HG02763 (cell line): ENCODE data around the gene SND1.

Experiments
- ATAC-seq: cut with Tn5 transposase; IDR thresholded peaks from one replicate; pipeline ENCODE4 v1.9.1; 2021; ENCODE audit warnings: mild to moderate bottlenecking, moderate library complexity; ENCODE audit not compliant: unreplicated experiment

The SND1 gene

GRCh38 chr7:127798023-127798422, 146.0 kb downstream of the SND1 start:
- no peak for ATAC-seq

- ATAC-seq = no peak
Measured at GRCh38 chr7:127798769-127799372, 146.9 kb downstream of the SND1 start.

- ATAC-seq = no peak
Measured at GRCh38 chr7:127799535-127800305, 147.7 kb downstream of the SND1 start.

GRCh38 chr7:127802845-127803244, 150.9 kb downstream of the SND1 start:
- no peak for ATAC-seq

- ATAC-seq = no peak
Measured at GRCh38 chr7:127803626-127804025, 151.6 kb downstream of the SND1 start.

GRCh38 chr7:127807340-127807739, 155.3 kb downstream of the SND1 start:
- ATAC-seq = no peak

GRCh38 chr7:127807829-127808228, 155.8 kb downstream of the SND1 start:
- ATAC-seq = no peak

- no peak for ATAC-seq
Measured at GRCh38 chr7:127809261-127809702, 157.3 kb downstream of the SND1 start.

GRCh38 chr7:127810113-127810512, 158.1 kb downstream of the SND1 start:
- no peak for ATAC-seq

- ATAC-seq = no peak
Measured at GRCh38 chr7:127810696-127811660, 159.0 kb downstream of the SND1 start.

- no peak for ATAC-seq
Measured at GRCh38 chr7:127812540-127812939, 160.5 kb downstream of the SND1 start.

GRCh38 chr7:127813991-127814541, 162.1 kb downstream of the SND1 start:
- no peak for ATAC-seq

GRCh38 chr7:127815631-127816145, 163.7 kb downstream of the SND1 start:
- no peak for ATAC-seq

- no peak for ATAC-seq
Measured at GRCh38 chr7:127816354-127817190, 164.6 kb downstream of the SND1 start.

GRCh38 chr7:127817466-127817865, 165.5 kb downstream of the SND1 start:
- no peak for ATAC-seq

GRCh38 chr7:127818306-127818705, 166.3 kb downstream of the SND1 start:
- ATAC-seq = no peak

GRCh38 chr7:127819975-127820731, 168.2 kb downstream of the SND1 start:
- ATAC-seq = no peak

GRCh38 chr7:127820732-127821085, 168.7 kb downstream of the SND1 start:
- ATAC-seq = no peak

GRCh38 chr7:127821146-127821545, 169.2 kb downstream of the SND1 start:
- ATAC-seq = no peak
